ENCODE measurements around the gene LITAF. TPM values are rescaled to one million over a fixed set of nuclear protein-coding genes. Genes with fewer than 3 reads are reported as not detected.

Gene LITAF
- polyA plus RNA-seq, 4 donors: 107 to 122 (median 116) TPM

DNA sequence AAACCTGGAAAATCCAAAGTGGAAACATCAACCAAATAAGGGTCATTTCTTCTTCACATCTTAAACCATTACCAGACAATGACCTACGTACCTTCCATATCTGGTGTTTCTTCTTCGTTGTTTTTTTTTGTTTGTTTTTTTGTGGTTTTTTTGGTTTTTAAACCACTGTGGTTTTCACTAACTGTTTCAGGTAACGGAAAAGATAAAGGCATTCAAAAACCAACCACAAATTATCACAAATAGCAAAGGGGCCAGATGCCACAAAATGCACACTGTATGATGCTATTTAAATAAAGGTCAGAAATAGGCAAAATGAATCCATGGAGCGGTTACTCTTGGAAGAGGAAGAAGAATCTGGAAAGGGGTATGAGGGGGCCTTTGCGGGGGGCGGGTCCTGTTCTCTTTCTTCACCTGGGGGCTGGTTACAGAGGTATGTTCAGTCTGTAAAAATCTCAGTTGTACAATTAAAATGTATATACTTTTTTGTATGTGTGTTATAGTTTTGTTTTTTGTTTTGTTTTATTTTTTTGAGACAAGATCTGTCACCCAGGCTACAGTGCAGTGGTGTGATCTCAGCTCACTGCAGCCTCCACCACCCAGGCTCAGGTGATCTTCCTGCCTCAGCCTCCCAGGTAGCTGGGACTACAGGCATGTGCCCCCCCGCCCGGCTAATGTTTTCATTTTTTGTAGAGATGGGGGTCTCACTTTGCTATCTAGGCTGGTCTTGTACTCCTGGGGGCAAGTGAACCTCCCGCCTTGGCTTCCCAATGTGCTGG is 29.6 kb downstream of the LITAF start:
- no peak for DNase-seq (ENCODE audit: low read depth in 4 of 4, low spot score in 2 of 4)

DNA sequence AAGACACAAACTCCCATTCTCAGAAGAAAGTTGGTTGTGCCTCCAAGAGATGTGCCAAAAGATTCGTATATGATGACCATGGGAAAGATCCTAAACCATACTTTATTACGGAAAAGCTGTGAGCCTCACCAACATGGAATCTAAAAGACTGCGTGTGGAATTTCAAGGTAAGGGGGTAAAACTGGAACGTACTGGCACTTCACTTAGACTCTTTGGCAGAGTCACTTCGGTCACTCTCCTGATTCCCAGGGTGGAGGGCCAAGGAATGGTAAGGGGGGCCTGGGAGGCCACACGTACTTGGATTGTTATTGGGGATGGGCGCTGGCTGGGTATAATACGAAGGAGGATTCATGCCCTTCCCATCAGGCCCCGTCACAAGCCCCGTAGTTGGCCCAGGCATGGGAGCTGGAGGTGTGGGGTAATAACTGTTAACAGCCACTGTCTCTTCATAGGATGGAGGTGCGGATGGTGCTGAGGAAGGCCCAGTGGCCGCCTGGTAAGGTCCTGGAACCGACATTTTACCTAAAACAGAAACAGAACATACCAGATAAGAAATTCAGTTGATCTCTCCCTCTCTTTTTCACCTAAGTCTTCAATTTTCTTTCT is 30.4 kb downstream of the LITAF start:
- DNase-seq (ENCODE audit: low read depth in 4 of 4, low spot score in 2 of 4): no peak

DNA sequence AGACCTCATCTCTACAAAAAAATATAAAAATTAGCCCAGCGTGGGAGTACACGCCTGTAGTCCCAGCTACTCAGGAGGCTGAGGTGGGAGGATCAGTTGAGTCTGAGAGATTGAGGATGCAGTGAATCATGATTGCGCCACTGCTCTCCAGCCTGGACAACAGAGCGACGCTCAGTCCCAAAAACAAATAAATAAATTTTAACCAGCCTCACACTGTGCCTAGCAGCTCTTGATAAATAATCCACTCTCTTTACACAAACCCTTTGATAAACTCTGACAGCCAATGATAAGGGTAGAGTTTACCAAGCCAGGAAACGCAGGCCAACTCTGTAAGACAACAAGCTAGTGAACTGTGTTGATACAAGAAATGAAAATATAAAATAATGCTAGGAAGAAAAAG is 32.7 kb downstream of the LITAF start:
- DNase-seq (ENCODE audit: low read depth in 4 of 4, low spot score in 2 of 4): no peak

DNA sequence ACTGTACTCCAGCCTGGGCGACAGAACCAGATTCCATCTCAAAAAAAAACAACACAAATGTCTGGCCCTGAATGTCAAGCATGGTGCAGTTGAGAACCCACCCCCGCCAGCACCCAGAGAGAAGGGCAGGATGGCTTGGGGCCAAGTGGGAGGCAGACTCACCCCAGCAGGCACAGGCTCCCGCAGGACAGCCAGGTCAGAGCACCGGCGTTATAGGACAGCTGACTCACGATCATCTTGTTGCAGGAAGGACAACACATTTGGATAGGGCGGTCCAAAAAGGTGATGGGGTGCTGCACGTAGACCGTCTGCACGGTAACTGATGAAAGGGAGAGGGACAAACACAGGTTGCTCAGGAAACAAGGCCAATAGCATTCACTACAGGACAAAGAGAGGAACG is 33.3 kb downstream of the LITAF start:
- no peak for DNase-seq (ENCODE audit: low read depth in 4 of 4, low spot score in 2 of 4)

DNA sequence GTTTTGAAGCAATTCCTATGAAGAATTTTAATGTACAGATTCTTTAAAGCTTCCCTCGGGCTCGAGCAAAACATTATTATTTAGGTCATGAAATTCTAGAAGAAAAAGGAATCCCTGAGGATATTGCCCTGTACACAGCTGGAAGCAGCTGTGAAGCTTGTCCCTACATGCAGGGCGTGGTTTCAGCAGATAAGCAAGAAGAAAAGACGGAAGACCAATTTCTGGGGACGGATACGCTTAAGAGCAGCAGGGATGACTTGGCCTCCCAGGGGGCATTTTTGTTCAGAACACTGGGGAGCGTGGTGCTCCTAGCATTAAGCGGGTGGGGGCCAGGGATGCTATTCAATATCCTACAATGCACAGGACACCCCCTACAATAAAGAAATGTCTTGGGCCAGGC is 34.3 kb downstream of the LITAF start:
- peak in 1 of 4 donors; percentile 56 for DNase-seq (ENCODE audit: low read depth in 4 of 4, low spot score in 2 of 4)

DNA sequence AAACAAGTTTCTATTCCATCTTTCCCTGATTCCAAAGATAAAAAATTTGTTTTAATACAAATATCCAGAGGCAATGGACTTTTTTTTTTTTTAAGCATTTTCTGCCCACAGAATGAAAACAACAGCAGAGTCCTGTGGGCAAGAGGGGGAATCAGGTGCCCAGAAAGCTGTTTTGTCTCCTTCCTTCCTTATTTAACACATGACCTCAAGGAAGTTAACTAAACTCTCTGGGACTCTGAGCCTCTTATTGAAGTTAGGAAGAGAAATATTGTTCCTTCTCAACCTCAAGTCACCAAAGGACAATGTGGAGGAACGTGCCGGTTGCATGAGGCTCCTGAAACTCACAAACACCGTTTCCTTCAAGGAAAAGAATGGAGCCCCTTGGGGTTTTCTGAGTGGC is 34.9 kb downstream of the LITAF start:
- no peak for DNase-seq (ENCODE audit: low read depth in 4 of 4, low spot score in 2 of 4)

DNA sequence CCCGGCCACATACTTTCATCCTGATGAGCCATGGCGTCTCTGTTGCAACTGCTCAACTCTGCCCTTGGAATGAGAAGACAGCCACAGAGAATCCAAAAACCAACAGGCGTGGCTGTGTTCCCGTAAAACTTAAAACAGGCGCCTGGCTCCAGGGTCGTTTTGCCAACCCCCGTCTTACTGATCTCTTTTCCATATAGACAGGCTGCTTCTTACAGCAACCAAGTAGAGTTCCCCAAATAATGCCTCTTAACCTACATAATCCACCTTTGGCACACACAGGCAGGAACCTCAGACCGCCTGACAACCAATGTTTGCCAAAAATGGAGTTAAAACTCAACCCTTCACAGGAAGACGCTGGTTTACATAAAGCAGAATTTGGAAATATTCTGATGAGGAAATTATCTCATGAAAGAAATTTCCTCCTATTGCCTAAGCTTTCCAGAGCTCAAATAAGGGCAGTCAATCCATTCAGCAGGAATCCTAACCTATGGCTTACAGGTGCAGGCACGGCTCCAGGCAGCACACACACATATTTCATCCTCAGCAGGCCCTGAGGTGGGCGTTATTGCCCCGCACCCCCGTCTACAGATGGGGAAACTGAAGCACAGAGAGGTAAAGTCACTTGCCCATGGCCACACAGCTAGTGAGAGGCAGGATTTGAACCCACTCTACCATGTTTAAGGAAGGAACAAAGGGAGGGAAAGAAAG is 35.8 kb downstream of the LITAF start:
- DNase-seq (ENCODE audit: low read depth in 4 of 4, low spot score in 2 of 4): no peak

DNA sequence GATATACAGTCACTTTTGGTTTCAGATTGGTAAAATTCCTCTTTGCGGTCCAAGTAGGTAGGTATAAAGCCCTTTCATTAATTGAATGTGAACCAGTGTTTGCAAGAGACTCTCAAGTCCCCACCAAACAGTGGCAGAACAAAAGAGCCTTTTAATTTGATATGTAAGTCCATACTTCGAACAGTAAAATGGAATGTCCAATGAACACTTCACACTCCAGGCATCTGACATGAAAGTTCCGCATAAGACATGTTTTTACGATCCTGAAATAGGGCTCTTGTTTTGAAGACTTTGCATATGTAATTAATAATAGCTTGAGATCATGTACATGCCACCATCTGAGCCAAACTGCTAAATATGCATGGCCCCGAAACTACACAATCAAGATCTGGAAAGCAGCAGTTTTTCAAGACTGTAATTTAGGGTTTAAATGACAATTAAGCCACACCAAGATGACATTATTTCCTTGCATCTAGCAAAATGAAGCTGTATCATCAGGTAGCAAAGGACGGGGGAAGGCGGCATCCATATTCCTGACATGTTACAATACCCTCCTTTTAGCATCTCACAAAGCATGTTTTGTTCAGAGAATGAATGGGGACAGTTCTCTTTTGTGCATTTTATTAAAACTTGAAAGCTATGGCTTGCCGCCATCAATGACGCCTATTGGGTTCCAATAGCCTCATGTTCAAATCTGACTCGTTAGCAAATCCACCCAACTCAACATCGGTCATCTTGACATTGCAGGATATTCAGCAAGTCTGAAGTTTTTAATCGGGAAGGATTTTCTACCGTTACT is 39.4 kb downstream of the LITAF start:
- no peak for DNase-seq (ENCODE audit: low read depth in 4 of 4, low spot score in 2 of 4)

DNA sequence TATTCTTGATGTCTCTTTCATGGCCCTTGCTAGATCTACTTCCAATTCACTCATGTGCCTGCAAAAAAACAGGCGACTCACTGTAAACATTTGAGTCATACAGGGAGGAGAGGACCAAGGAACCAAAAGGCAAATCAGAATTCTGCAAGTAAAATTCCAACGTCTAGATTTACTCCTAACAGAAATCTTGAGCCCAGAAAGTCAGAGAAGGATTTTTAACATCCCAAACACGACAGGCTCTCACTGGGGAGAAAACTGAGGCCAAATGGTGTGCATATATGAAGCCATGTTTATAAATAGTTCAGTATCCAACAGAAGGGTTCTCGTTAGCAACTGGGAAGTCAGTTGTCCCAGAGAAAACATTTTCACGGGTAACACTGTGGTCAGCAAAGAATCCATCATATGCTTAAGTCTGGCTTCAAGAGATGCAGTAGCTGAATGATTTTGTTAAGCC is 40.1 kb downstream of the LITAF start:
- no peak for DNase-seq (ENCODE audit: low read depth in 4 of 4, low spot score in 2 of 4)

DNA sequence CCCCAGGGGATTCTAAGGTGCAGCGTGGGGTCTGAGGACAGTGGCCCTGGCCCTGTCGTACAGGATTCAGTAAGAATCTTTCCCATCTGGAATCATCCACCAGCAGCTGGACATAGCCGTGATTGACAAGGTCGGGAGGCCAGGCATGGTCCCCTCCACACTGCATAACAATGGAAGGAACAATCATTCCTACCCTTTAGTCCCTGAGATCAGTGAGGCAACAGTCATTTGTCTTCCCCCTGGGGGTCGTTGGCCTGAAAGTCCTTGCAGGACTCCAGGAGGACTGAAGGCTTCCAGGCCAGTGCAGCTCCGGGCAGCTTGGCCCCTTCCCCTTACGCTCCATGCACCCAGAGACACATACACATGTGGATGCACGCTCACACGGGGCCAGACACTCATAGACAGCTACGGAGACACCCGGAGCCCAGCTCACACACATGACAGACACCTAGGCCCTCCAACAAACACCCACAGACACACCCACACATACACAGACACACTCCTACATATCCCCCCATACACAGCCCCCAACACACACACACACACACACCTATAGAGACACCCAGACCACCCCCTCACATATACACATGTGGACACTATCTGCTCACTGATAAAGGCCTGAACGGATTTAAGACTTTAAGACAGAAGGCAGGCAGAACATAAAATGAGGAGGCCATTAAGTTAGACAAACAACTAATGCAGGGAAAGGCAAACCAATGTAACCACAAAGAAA is 42.9 kb downstream of the LITAF start:
- DNase-seq (ENCODE audit: low read depth in 4 of 4, low spot score in 2 of 4): no peak

DNA sequence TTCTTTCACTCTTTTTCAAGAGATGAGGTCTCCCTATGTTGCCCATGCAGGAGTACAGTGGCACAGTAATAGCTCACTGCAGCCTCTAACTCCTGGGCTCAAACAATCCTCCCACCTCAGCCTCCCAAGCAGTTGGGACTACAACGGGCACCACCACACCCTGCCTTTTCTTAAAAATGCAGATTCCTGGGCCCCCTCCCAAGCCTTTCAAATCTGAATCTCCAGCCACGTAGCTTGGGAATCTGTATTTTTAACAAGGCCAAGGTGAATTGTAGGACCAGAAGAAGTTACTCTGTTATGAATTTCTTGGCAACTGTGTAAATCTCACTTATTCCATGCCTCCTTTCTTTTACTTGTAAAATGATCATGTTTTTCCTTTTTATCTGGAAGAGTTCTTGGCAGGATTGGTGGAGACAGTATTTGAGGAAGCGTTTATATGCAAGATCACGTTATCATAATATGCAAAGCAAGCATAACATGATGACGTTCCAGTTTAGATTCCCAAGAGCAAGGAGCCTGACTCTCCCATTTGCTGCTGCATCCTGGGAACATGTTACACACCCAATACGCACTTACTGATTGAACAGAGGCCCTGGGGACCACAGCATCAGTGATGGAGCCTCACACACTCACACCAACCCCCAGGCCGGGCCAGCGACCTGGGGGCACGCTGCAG is 44.5 kb downstream of the LITAF start:
- DNase-seq (ENCODE audit: low read depth in 4 of 4, low spot score in 2 of 4): no peak

DNA sequence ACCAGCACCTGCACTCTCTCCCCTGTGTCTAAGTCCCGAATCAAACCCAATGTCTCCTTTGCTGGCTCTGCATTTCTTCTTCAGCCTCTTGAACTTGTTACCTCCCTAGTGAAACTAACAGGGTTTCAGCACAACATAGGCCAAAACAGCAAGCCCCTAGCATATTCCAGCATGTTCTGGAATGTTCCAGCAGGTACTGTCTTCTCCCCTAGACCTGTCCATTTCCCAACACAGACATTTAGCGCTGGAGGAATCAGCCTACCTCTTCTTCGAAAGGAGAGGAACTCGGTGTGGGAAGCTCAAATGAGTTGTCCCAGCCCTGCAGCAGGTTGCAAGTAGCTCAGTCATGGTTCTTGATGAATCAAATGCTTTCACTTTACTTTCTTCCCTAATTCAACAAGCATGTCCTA is 47.1 kb downstream of the LITAF start:
- no peak for DNase-seq (ENCODE audit: low read depth in 4 of 4, low spot score in 2 of 4)

DNA sequence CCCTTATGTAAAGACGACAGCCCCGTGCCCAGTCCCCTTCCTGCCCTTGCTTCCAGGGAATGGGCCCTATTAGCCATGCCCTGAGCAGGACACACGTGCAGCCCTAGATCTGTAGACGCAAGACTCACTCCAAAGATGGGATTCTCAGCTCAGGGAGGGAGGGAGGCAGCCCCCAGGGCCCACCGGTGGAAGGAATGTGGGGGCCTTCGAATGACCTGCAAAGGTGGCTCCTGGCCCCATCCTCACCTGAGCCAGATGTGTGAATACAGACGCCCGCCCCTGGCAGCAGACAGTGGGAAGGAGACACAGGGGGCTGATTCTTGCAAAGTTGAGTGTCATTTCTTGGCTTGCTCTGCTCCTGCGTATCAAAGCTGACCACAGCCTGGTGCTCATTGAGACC is 47.8 kb downstream of the LITAF start:
- no peak for DNase-seq (ENCODE audit: low read depth in 4 of 4, low spot score in 2 of 4)

DNA sequence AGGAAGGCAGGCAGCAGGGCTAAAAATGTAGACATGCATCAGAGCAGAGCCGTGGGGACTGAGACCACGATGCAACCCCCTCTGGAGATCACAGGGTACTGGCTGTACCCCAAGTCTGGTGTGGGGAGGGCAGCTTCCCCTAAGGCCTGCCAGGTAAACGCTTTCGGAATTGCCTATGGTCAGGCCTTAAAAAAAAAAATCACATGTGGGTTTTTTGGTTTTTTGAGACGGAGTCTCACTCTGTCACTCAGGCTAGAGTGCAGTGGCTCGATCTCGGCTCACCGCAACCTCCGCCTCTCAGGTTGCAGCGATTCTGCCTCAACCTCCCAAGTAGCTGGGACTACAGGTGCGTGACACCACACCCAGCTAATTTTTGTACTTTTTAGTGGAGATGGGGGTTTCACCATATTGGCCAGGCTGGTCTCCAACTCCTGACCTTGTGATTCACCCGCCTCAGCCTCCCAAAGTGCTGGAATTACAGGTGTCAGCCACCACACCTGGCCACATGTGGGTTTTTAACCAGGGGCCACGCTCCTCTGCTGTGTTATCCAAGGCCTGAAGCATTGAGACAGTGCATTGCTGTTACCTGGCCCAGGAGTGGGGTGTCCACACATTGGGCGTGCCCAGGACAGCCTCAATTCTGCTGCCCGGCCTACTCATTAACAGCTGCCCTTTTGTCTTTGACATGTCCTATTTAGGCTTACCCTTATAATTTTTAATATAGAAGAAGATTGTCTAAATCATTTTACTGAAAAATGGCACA is 50.4 kb downstream of the LITAF start:
- no peak for DNase-seq (ENCODE audit: low read depth in 4 of 4, low spot score in 2 of 4)

DNA sequence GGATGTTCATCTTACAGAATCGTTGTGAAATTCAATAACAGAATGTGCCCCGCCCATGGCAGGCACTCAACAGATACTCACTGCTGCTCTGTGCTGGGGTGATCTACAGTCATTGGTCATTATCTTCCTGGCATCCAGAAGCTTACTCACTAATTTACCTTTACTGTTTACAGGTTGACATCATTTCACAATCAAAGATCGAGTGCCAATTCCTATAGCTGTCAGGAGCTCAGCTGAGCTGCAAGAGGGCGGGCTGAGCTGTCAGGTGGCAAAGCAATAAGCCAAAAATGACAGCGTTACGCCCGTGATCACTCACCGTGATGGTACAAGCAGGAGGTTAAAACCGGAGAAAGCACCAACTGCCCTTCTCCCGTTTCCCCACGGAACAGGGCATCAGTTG is 51.2 kb downstream of the LITAF start:
- no peak for DNase-seq (ENCODE audit: low read depth in 4 of 4, low spot score in 2 of 4)

DNA sequence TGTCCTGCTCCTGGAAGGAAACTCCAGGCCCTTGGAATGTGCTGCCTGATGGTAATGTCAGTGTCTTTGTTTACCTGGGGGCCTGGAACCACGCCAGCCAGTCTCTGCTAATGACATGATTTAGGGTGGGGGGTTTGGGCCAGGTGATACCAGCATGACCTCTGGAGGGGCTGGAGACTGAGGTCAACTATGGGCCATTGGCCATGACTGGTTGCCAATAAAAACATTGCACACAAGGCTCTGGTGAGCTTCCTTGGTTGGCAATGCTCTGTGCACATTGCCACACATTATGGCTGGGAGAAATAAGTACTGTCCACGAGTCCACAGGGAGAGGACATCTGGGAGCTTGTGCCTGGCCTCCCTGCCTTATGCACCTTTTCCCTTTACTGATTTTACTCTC is 52.5 kb downstream of the LITAF start:
- no peak for DNase-seq (ENCODE audit: low read depth in 4 of 4, low spot score in 2 of 4)

DNA sequence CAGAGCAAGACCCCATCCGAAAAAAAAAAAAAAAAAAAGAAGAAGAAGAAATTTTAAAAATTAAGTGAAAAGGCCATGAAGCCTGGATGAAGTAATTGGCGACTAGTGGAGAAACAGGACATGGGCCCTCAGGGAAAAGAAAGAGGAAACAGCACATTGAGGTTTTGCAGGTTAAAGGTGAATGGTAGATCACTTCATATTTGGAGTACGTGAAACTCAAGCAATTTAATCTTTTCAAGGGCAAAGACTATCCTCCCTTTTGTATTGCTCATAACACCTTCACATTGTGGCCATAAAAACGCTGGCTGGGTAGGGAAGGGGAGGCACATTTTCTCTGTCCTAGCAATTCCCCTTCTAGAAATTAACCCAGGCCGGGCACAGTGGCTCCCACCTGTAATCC is 53.1 kb downstream of the LITAF start:
- no peak for DNase-seq (ENCODE audit: low read depth in 4 of 4, low spot score in 2 of 4)

DNA sequence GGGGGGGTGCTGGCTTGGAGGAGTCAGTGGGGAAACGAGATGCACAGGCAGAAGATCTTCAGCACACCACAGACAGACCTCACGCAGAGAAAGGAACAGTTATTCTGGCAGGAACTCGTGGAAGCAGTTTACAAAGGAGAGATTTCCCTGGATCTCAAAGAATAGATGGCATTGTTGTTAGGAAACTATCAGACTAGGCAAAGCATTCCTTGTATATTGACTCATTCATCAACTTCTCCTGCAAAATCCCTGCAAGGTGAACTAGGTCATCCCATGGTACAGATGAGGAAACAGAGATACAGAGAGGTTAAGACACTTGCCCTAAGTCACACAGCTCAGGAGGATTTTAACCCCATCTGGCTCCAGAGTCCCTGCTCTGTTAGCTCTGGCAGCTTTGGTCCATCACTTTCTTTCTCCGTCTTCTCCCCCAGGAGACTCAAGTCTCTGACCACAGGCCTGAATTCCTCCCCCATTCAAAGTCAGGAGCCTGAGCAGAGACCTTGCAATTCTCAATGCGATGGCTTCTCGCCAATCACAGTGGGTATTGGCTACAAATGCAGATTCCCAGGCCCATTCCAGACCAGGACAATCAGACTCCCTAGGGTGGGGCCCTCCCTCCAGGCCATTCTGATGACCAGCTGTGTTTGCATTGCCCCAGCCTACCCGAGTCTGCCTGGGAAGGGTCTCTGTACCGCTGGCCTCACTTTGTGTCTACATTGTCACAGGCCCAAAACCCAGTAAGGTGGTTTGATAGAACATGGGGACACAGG is 56.4 kb downstream of the LITAF start:
- DNase-seq (ENCODE audit: low read depth in 4 of 4, low spot score in 2 of 4): no peak

Data from left renal cortex interstitium (tissue), 4 donors.